GM21529 (cell line): ENCODE data around the gene NCKAP1.

Source experiments
- ATAC-seq: cut with Tn5 transposase; IDR thresholded peaks from one replicate; pipeline ENCODE4 v1.9.1; 2021; ENCODE audit not compliant: unreplicated experiment

Gene NCKAP1

GRCh38 chr2:182950546-182950945 is 87.7 kb downstream of the NCKAP1 start:
- no peak for ATAC-seq

GRCh38 chr2:182949572-182950189 is 88.6 kb downstream of the NCKAP1 start:
- no peak for ATAC-seq

DNA sequence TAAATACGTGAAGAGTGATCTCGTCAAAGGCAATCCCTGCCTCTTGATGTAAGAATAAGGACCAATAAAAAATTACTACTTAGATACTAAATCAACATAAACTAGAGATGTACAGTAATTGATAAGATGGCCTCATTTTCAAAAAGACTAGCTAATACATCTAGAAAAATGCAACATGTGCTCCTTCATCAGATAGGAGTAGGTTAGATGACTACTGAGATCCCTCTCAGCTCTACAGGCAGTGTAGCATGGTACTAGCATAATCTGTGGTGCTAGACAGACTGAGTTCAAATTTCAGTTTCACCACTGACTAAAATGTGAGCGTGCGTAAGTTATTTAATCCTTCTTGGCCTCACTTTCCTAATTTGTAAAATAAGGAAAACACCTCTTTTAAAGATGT is 89.2 kb downstream of the NCKAP1 start:
- ATAC-seq, result no peak

DNA sequence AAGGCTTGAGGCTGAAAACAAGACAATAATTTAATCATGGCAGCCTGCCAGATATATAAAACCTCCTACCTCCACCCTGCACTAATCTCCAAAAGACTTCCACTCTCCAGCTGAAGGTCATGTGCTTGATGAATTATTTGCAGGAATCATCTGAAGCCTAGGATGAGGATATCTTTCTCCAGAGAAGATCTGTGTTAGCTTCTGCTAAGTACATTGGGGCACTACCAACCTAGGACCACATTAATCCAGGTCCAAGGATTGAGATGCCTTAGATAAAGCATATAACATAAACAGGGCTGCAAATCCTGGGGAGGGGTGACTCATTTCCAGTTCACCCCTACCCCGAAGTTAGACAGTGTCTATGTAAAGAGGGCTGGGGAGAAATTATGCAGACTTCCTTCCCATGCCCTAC is 91.3 kb downstream of the NCKAP1 start:
- ATAC-seq, result no peak

DNA sequence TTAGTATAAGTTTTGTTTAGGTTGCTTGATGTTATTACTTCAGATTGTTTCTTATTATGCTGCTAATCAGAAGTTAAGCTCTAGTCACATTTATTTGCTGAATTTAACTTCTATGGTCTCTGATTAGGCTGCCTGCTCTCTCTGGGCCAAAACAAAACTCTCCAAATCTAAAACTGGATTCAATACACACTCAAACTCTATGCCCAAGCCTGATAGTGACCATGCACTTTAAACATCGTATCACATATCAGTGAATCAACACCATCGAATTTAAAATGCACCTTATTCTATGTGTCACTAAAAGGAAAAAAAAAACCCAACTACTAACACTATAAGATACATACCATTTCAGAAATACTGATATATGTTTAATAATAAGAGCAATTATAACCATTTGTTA is 94.9 kb downstream of the NCKAP1 start:
- no peak for ATAC-seq

GRCh38 chr2:182942756-182943155 is 95.5 kb downstream of the NCKAP1 start:
- ATAC-seq, result no peak

GRCh38 chr2:182941919-182942318 is 96.3 kb downstream of the NCKAP1 start:
- ATAC-seq, result no peak

DNA sequence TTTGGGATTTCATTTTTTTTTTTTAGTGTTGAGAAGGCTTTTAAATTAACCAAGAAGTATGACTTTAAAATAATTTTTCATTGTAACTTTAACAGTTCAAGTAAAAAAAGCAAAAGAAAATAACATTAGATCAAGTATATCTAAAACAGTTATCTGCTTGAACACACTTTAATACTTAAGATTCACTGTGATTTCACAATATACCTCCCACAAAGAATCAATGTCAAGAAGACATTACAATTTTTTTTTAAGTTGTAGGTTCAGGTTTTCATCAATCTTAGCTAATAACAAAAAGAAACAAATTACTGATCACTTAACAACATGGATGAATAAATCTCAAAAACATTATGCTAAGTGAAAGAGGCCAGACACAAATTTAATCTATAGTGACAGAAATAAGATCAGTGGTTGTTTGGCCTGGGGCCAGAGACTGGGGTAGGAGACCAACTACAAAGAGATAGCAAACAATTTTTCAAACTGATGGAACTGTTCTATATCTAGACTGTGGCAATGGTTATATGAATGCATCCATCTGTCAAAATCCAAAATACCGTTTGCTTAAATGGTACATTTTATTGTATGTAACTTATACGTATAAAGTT is 97.0 kb downstream of the NCKAP1 start:
- no peak for ATAC-seq

GRCh38 chr2:182937870-182938269 is 100.4 kb downstream of the NCKAP1 start:
- no peak for ATAC-seq

- no peak for ATAC-seq
These were observed 104.6 kb downstream of the NCKAP1 start for GRCh38 chr2:182933629-182934028.

DNA sequence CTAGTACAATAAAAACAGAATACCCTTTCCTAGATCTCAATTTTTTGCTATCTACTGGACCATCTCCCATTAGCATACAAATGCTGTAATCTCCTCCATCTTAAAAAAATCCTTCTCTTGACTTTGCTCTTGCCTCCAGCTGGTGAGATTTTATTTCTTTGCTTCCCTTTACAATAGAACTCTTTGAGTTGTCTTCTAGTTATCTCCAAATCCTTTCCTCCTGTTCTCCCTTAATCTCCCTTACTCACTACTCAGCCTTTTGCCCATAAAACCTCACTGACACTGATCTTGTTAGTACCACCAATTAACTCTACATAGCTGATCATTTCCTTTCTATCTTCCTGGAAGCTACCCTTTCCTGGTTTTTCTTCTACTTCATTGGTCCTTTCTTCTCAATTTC is 108.3 kb downstream of the NCKAP1 start:
- ATAC-seq, result no peak

DNA sequence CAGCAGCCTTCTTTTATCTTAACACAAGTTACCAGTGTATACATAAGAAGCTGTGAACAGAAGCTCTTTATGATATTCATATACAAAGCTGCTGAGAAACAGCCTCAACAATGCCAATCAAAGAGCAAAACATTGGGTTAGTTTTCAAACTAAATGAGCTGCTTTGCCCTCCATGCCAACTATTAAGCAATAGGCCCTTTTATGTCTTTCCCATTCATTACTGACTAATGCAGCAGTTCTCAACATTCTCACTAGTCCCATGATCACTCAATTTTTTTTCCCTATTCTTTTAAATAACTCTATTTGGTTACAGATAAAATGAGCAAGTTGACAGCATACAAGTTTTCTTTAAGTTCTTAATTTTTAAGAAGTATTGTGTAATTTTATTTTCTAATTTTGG is 114.0 kb downstream of the NCKAP1 start:
- no peak for ATAC-seq

- peak; percentile 40 for ATAC-seq
These were observed 117.0 kb downstream of the NCKAP1 start for GRCh38 chr2:182921234-182921633.

DNA sequence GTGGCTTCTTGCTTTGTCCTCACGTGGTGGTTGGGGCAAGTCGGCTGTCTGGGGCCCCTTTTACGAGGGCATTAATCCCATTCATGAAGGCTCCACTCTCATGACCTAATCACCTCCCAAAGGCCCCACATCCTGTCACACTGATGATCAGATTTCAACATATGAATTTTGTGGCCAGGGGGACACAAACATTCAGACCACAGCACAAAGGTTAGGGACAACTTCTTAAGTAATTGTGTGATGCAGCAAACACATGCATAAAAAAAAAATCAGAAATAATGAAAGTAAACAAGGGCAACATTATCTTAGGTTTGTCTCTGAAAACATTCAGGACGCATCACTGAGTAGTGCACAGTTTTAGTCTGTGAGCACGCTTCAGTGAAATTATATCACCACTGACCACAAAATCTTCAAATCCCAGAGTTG is 117.6 kb downstream of the NCKAP1 start:
- peak; percentile 76 for ATAC-seq

DNA sequence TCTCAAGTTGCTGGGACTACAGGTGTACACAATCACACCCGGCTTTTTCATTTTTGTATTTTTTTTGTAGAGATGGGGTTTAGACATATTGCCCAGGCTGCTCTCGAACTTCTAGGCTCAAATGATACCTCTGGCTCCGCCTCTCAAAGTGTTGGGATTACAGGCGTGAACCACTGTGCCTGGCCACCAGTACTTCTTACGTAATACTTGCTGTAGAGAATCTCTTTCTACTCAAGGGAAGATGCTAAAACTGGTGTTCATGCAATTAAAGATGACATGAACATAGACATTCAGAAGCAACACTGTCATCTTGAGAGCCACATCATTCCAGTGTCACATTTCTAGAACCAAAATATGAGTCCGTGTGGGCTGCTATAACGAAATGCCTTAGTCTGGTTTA is 118.2 kb downstream of the NCKAP1 start:
- ATAC-seq, result no peak

DNA sequence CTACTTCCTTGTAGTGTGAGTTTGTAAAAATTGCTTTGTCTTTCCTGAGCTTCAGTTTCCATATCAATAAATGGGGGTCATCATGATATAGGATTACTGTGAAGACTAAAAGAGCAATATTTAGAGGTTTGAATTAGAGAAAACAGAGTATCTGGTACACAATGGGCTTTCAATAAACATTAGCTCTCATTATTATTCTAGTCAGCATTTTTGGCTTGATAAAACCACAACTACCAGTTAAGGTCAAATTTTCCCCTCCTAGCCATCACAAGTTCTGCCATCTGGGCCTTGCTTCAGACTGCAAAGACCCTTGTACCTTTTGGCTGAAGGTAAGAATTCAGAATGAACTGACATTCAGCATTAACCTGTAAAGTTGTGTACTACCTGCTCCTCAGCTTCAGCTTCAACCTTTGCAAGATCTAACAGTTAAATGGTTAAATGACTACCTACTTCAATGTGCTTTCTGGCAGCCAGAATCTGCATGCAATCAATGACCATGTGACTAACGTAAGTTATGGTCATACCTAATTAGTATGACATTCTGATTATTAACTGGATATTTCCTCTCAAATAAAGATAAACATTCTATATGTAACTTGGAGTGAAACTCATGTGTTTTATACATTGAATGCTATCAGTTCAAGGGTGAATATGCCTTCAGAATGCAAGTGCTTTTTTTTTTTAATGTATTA is 119.2 kb downstream of the NCKAP1 start:
- ATAC-seq, result no peak

DNA sequence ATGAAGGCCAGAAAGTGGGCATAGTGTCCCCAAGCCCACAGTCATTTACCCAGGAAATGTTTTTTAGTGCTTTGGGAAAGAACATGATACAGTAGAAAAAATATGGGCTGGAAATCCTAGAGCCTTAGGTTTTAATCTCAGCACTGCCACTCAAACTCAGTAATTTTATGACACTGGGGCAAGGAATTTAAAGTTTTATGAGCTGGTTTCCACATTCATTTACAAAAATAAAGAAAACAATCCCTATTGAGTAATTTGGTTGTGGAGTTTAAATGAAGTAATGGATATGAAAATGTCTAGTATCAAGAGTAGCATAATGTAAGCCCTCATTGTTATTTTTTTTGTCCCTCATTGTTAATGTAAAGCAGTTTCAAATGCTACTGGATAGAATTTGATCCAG is 120.3 kb downstream of the NCKAP1 start:
- ATAC-seq, result no peak

- ATAC-seq, result no peak
These were observed 121.8 kb downstream of the NCKAP1 start for GRCh38 chr2:182916417-182916816.

- ATAC-seq, result no peak
These were observed 122.6 kb downstream of the NCKAP1 start for GRCh38 chr2:182915369-182916326.

DNA sequence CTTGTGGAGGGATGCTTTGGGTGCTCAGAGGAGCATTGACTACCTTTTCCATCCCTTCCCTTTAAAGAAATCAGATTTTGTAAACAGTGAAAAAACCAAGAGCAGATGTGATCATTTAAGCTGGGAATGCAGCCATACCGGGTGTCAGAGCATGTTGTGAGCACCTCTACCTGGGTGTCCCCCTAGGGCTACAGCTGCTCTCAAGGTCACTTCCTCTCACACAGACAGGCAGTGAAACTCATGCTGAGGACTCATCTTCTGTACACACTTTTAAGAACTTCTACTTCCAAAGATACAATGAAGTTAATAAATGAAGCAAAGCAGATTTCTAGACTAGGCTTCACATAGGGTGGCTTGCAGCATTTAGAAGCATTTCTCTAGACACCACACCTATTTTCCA is 123.4 kb downstream of the NCKAP1 start:
- ATAC-seq, result no peak

- ATAC-seq, result no peak
These were observed 125.2 kb downstream of the NCKAP1 start for GRCh38 chr2:182913064-182913463.
